GM18502 (cell line): ENCODE data around the gene FOXK2.
"Not testable (repeated sequence)": the region's sequence is repeated elsewhere in the genome, so short reads cannot be mapped to it uniquely, and the experiment has no call there.

ENCODE experiments used
- ATAC-seq: cut with Tn5 transposase; IDR thresholded peaks from one replicate; pipeline ENCODE4 v1.9.1; 2021; ENCODE audit warnings: mild to moderate bottlenecking; ENCODE audit not compliant: unreplicated experiment, poor library complexity

The FOXK2 gene

GRCh38 chr17:82494236-82495055 is 25.1 kb upstream of the FOXK2 start:
- no peak for ATAC-seq

DNA sequence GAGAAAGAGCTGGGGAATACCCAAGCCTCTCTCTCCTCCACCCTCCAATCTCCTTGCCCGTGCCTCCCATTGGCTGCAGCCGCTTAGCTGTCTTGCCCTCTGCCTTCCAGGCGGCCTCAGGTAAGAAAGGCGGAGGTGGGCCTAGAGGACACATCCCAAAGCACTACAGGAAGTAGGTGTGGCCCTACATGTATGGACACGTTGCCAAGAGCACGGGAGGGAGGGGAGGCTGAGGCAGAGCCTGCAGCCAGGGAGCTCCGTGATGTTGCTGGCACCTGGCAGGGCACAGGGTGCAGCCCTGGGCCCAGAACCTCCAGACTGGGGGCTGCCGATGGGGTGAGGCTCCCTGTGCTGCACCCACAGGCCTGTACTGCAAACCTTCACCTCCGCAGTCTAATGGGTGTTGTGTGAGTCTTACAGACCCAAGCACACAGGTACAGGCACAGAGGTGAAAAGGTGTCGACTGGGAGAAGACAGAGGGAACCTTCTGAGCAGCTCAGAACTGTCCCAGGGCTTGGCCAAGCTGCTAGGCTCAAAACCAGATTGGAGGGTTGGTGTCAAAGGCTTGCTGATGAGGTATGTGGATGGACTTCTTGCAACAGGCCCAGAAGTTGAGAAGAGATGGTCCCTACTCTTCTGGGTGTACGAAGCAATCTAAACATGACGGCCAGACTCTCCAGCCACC is 23.5 kb upstream of the FOXK2 start:
- ATAC-seq = no peak

DNA sequence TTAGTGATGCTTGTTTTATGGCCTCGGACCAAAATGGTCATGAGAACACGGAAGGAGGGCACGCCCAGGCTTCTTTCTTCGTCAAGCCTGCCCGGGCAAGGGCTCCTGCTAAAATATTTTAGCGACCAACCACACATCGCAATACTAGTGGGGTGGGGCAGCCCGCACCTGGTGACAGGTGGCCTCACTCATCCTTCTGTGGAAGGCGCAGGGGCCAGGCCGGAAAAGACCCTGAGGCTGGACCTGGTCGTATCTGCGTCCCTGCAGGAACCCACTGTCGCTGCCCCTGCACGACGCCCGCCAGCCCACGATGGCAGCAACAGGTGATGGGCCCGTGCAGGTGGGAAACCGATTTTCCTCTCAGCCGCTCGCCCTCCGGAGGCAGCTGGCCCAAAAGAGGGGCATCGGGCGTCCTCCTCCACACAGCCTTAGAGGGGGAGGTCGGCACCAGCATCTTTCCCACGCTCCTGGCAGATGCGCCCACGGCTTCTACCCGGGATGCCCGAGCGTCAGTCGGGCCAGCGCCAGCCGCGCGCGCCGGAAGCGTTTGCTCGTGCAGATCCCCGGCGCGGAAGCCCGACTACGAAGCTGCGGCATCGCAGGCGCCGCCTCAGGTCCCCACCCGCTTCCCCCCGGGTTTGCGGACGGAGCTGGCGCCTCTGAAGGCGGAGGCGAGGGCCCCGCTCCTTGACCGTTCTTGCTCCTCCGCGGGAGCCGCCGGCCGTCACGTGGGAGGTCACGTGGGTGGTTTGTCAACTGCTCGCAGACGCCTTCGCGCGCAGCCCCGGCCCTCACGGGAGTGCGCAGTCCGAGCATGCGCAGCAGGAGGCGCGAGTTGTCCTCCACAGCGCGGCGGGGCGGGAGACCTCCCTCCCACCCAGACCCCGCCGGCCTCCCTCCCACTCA is 22.8 kb upstream of the FOXK2 start:
- ATAC-seq = peak; percentile 62

DNA sequence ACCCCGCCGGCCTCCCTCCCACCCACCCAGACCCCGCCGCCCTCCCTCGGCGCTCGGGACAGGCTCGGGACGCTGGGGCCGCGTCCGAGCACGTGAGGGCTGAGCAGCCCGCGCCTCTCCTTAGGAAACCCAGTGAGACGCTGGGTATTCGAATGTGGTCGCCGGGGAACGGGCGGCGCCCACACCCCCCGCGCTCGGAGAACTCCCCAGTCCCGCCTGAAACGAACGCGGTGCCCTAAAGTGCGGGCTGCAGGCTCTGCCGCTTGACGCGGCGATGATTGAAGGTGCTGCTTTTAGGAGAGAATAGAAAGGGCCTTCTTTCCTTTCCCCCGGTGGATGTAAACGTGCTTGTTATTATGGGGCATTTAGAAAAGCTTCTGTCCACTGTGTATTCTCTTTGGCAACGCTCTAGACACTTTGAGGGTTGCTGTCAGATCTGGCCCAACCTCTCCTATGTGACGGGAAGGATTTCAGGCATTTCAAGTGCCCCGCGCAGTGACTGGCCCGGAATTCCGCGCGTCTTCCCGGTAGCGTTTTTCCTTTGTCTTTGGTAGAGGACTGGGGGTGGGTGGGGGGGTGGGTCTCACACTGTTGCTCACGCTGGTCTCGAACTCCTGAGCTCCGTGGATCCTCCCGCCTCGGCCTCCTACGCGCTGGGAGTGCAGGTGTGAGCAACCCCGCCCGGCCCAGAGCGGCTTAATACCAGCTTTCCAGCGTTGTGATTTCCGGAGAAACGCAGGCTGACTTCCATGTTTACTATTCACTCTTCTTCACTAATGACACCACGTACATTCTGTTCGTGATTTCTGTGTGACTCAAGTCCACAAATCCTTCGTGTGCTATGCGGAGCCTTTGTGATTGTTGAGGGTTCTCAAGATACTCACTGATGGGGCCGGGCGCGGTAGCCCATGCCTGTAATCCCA is 21.8 kb upstream of the FOXK2 start:
- ATAC-seq = peak; percentile 16

DNA sequence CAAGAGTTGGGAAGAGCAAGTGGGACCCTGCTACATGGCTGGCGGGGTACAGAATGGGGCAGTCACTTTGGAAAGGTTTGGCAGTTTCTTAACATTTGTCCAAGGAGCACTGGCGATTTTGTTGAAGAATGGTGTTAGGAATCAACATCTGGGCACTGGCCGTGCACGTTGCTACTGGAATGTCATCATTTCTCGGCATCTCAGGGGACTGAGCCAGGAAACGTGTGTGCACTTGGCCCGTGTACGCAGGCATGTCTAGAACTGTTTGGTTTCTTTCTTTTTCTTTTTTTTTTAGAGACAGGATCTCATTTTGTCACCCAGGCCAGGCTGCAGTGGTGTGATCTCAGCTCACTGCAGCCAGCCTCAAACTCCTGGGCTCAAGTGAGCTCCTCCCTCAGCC is 17.3 kb upstream of the FOXK2 start:
- no peak for ATAC-seq

- no peak for ATAC-seq
Observed at GRCh38 chr17:82503094-82503727, 16.3 kb upstream of the FOXK2 start.

DNA sequence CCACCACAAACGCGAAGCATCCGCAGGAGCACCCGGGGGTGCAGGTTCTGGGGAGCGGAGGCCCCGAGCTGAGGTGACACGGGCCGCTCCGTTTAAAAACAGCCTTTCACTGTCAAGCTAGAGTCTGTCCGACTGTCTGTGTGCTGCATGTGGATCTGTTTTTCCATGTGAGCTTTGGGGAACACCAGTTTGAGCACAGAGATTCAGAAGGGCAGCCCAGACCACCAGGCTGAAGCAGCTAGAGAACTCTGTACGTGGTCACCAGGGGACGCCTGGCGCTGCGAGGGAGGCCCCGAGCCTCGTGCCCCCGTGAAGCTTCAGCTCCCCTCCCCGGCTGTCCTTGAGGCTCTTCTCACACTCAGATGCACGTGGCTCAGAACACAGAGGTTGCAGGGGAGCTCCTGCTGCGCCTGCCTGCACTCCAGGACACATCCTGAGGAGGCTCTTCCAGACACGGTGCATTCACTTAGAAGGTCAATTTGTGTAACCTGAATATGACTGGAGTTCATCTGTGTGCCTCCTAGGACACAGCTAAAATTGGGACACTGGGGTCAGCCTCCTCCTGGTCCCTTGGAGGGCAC is 15.7 kb upstream of the FOXK2 start:
- no peak for ATAC-seq

DNA sequence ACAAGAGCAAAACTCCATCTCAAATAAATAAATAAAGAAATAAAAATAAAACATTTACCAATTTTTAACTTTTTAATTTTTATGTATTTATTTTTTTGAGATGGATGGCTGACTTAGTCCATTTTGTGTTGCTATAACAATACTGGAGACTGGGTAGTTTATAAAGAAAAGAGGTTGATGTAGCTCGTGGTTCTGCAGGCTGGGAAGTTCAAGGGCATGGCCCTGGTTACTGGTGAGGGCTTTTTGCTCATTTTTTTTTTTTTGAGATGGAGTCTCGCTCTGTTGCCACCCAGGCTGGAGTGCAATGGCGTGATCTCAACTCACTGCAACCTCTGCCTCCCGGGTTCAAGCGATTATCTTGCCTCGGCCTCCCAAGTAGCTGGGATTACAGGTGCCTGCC is 14.2 kb upstream of the FOXK2 start:
- ATAC-seq = no peak

- peak; percentile 84 for ATAC-seq
Observed at GRCh38 chr17:82506402-82506801, 13.1 kb upstream of the FOXK2 start.

DNA sequence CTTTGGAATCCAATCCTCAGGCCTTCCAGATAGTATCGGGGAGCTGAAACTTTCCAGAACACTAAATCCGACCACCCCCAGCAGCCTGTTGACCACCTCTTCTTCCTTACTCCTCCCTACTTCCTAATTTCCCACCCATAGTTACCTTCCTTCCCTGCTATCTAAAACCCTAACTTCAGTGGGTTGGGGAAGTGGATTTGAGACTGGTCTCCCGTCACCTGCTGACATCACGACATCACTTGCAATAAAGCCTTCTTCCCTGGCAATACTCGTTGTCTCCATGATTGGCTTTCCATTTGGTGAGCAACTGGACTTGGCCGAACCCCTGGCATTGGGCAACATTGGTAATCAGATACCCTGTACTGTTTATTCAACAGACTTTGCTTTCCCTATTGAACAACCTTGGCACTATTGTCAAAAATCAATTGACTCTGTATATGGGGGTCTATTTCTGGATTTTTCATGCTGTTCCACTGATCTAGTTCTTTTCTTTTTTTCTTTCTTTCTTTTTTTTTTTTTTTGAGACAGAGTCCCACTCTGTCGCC is 11.8 kb upstream of the FOXK2 start:
- no peak for ATAC-seq

GRCh38 chr17:82511642-82512041 is 7.9 kb upstream of the FOXK2 start:
- ATAC-seq = not testable (repeated sequence)

GRCh38 chr17:82513864-82514263 is 5.7 kb upstream of the FOXK2 start:
- ATAC-seq = not testable (repeated sequence)

GRCh38 chr17:82517230-82517865 is 2.2 kb upstream of the FOXK2 start:
- ATAC-seq = no peak

GRCh38 chr17:82519971-82520903 is 705 bp downstream of the FOXK2 start:
- ATAC-seq = peak; percentile 12

DNA sequence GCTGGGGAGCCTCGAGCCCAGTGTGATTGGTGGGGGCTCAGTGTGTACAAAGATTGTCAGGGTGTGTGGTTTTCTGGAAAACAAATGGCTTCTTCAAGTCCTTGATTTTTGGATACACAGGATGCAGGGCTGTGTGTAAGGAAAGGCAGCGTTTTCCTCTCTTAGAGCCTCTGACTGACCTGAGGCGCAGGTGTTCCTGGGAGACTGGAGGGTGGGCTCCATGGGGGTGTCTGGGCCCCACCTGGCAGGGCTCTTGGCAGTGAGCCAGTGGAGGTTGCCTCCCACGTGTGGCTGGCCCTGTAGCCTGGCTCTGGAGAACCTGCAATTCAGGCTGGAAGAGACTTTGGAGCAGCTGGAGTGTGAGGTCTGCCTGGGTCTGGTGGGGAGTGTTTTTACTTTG is 5.0 kb downstream of the FOXK2 start:
- ATAC-seq = no peak

- ATAC-seq = no peak
Observed at GRCh38 chr17:82525712-82526111, 6.2 kb downstream of the FOXK2 start.

DNA sequence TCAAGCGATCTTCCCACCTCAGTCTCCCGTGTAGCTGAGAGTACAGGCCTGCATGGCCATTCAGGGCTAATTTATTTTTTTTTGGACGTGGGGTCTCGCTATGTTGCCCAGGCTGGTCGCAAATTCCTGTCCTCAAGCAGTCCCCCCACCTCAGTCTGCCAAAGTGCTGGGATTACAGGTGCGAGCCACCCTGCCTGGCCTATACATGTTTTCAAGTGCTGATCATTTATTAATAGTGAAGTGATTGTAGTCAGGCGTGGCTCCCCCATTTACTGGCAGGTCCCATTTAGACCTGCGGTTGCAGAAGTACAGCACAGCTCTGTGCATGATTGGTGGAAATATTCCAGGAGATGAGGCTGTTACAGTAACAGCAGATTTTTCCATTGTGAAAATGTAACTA is 8.4 kb downstream of the FOXK2 start:
- no peak for ATAC-seq
